HCT116 (cell line): ENCODE measurements around the gene SRCIN1. TPM values are rescaled to one million over a fixed set of nuclear protein-coding genes. Genes with fewer than 3 reads are reported as not detected.

Source experiments
- ATAC-seq: fragments of 200-7000 bp; cut with Tn5 transposase; 2 replicates; pipeline ENCODE4 v1.9.1; 2020; ENCODE audit warnings: mild to moderate bottlenecking, moderate library complexity
- BruUV-seq: library from RNA; stranded (reverse); fragments of 400-500 nt; replicated peaks from 2 replicates; lab custom pipeline; 2021; lab: Mats Ljungman, UMichigan
- CTCF ChIA-PET: fragments of 300-600 bp; sonication (Branson Sonifier 250); formaldehyde crosslinking; loops from one replicate; lab custom pipeline; 2021; ENCODE audit warnings: antibody characterized with exemption; lab: Charles Lee
- POLR2A ChIA-PET: fragments of 300-600, 350-600 bp; sonication (Branson Sonifier 250); formaldehyde crosslinking; loops from one replicate; lab custom pipeline; 2021; ENCODE audit warnings: antibody characterized with exemption; lab: Charles Lee
- RAD21 ChIA-PET, 2 experiments: fragments of 300-600 bp; sonication (Branson Sonifier 250); formaldehyde crosslinking; loops; one replicate each; lab custom pipeline; 2023; ENCODE audit warnings: low total read pairs in 2 of 2; ENCODE audit not compliant: uncharacterized antibody in 2 of 2, unreplicated experiment in 2 of 2, low non-redundant PET in 1 of 2; lab: Charles Lee
- DNase-seq: peaks from one replicate; pipeline ENCODE4 v3.0.0-alpha.2; 2010; ENCODE audit warnings: low read depth, low spot score
- H2AFZ ChIP-seq: fragments of 200-600 bp; shearing (Covaris generic), sonication (generic); 2 replicates; pipeline ENCODE4 v1.6.1; 2017; ENCODE audit warnings: low read depth, mixed run types, mixed read lengths, antibody characterized with exemption, low read length; ENCODE audit not compliant: poor library complexity, severe bottlenecking
- H3K27ac ChIP-seq: 2 replicates; pipeline ENCODE4 v1.5.1; 2012; ENCODE audit warnings: low read depth, low read length
- H3K27me3 ChIP-seq: fragments of 200-600 bp; sonication (generic); 2 replicates; pipeline ENCODE4 v1.6.1; 2016; ENCODE audit warnings: mixed run types, low read length, mixed read lengths; ENCODE audit not compliant: insufficient read depth
- H3K36me3 ChIP-seq, 2 experiments: fragments of 200-500 bp in 1 of 2; fragments of 200-600 bp in 1 of 2; sonication (Bioruptor generic) in 1 of 2; sonication (generic) in 1 of 2; 2 replicates each; pipeline versions ENCODE4 v1.5.1 to v1.6.1; 2014 to 2016; ENCODE audit warnings: low read length in 2 of 2, inconsistent platforms in 1 of 2, mixed read lengths in 1 of 2, mixed run types in 1 of 2; ENCODE audit not compliant: insufficient read depth in 2 of 2, control insufficient read depth in 1 of 2
- H3K4me1 ChIP-seq, 2 experiments: fragments of 200-600 bp in 1 of 2; sonication (generic) in 1 of 2; 2 replicates each; pipeline versions ENCODE4 v1.5.1 to v1.6.1; 2012 to 2017; ENCODE audit warnings: low read length in 2 of 2, inconsistent platforms in 1 of 2, mild to moderate bottlenecking in 1 of 2, mixed read lengths in 1 of 2, mixed run types in 1 of 2, moderate library complexity in 1 of 2; ENCODE audit not compliant: insufficient read depth in 2 of 2, control insufficient read depth in 1 of 2
- H3K4me2 ChIP-seq: fragments of 200-600 bp; sonication (generic); 2 replicates; pipeline ENCODE4 v1.6.1; 2017; ENCODE audit warnings: mixed run types, low read length, mixed read lengths
- H3K4me3 ChIP-seq, 2 experiments: fragments of 200-600 bp in 1 of 2; sonication (generic) in 1 of 2; replicated peaks in 1 of 2; 2 replicates each; pipeline ENCODE4 v1.5.1; 2011 to 2016; ENCODE audit warnings: low read length in 2 of 2, control low read depth in 1 of 2, low read depth in 1 of 2, mild to moderate bottlenecking in 1 of 2, mixed read lengths in 1 of 2, mixed run types in 1 of 2
- H3K79me2 ChIP-seq: fragments of 200-600 bp; sonication (generic); 2 replicates; pipeline ENCODE4 v1.6.1; 2017; ENCODE audit warnings: mild to moderate bottlenecking, mixed run types, low read length, moderate library complexity, mixed read lengths; ENCODE audit not compliant: insufficient read depth
- H3K9ac ChIP-seq: fragments of 200-600 bp; sonication (generic); 2 replicates; pipeline ENCODE4 v1.6.1; 2016; ENCODE audit warnings: low read length, mixed read lengths
- H3K9me2 ChIP-seq: fragments of 200-600 bp; sonication (generic), shearing (Covaris generic); 2 replicates; pipeline ENCODE4 v1.6.1; 2017; ENCODE audit warnings: mixed run types, mild to moderate bottlenecking, moderate library complexity; ENCODE audit not compliant: insufficient read depth
- H3K9me3 ChIP-seq, 2 experiments: fragments of 200-500 bp in 1 of 2; fragments of 200-600 bp in 1 of 2; sonication (Bioruptor generic) in 1 of 2; sonication (generic) in 1 of 2; 2 replicates each; pipeline ENCODE4 v1.6.1; 2014 to 2017; ENCODE audit warnings: low read length in 2 of 2, mixed read lengths in 2 of 2, inconsistent platforms in 1 of 2, low read depth in 1 of 2, mild to moderate bottlenecking in 1 of 2, mixed run types in 1 of 2, moderate library complexity in 1 of 2; ENCODE audit not compliant: control insufficient read depth in 1 of 2, insufficient read depth in 1 of 2
- H4K20me1 ChIP-seq: fragments of 200-600 bp; sonication (generic), shearing (Covaris generic); 2 replicates; pipeline ENCODE4 v1.6.1; 2017; ENCODE audit warnings: mixed run types, mild to moderate bottlenecking, moderate library complexity; ENCODE audit not compliant: insufficient read depth
- CEBPB ChIP-seq: IDR thresholded peaks from 2 replicates; pipeline ENCODE4 v1.6.1; 2012; ENCODE audit warnings: low read depth
- CTCF ChIP-seq, 3 experiments: fragments of 200-600 bp in 1 of 3; sonication (generic) in 1 of 3; IDR thresholded peaks in 2 of 3; conservative IDR thresholded peaks in 1 of 3; 2 replicates each; pipeline ENCODE4 v1.5.1; 2012 to 2017; ENCODE audit warnings: low read depth in 2 of 3, low read length in 2 of 3, antibody characterized with exemption in 1 of 3, borderline replicate concordance in 1 of 3, control low read depth in 1 of 3, mild to moderate bottlenecking in 1 of 3, mixed read lengths in 1 of 3, mixed run types in 1 of 3, moderate library complexity in 1 of 3; ENCODE audit not compliant: insufficient read depth in 1 of 3
- EGR1 ChIP-seq: IDR thresholded peaks from 2 replicates; pipeline ENCODE4 v1.6.1; 2012; ENCODE audit warnings: low read depth
- ELF1 ChIP-seq: IDR thresholded peaks from 2 replicates; pipeline ENCODE4 v1.6.1; 2012; ENCODE audit warnings: low read depth, borderline replicate concordance
- EZH2 ChIP-seq: fragments of 200-600 bp; sonication (generic); IDR thresholded peaks from 2 replicates; pipeline ENCODE4 v1.6.1; 2017; ENCODE audit warnings: antibody characterized with exemption, mixed run types
- EZH2phosphoT487 ChIP-seq: fragments of 200-600 bp; IDR thresholded peaks from 2 replicates; pipeline ENCODE4 v1.6.1; 2018; ENCODE audit warnings: antibody characterized with exemption, borderline replicate concordance
- JUND ChIP-seq: IDR thresholded peaks from 2 replicates; pipeline ENCODE4 v1.6.1; 2012
- POLR2A ChIP-seq: IDR thresholded peaks from 2 replicates; pipeline ENCODE4 v1.7.0; 2011; ENCODE audit warnings: borderline replicate concordance; ENCODE audit not compliant: insufficient read depth, insufficient read length; ENCODE audit errors: extremely low read depth
- SP1 ChIP-seq: IDR thresholded peaks from 2 replicates; pipeline ENCODE4 v1.6.1; 2012; ENCODE audit warnings: low read depth
- SRF ChIP-seq: IDR thresholded peaks from 2 replicates; pipeline ENCODE4 v1.6.1; 2012; ENCODE audit warnings: low read depth
- YY1 ChIP-seq: IDR thresholded peaks from 2 replicates; pipeline ENCODE4 v1.6.1; 2011; ENCODE audit warnings: low read length, low read depth, moderate library complexity, mild to moderate bottlenecking; ENCODE audit not compliant: insufficient replicate concordance; ENCODE audit errors: extremely low read depth
- ZBTB33 ChIP-seq: IDR thresholded peaks from 2 replicates; pipeline ENCODE4 v1.6.1; 2011; ENCODE audit warnings: mild to moderate bottlenecking, low read length, moderate library complexity; ENCODE audit not compliant: insufficient replicate concordance; ENCODE audit errors: extremely low read depth
- ZFX ChIP-seq: fragments of 450-650 bp; IDR thresholded peaks from 2 replicates; pipeline ENCODE4 v1.6.1; 2017
- ZNF274 ChIP-seq: fragments of 200-500 bp; sonication (Bioruptor generic); IDR thresholded peaks from 2 replicates; pipeline ENCODE4 v1.6.1; 2014; ENCODE audit warnings: mild to moderate bottlenecking, low read depth, low read length, inconsistent platforms
- intact Hi-C: fragments of 100-400 bp; cut with micrococcal nuclease; formaldehyde crosslinking; loops from 2 replicates; pipeline ENCODE4 v1.10.0; 2022
- total RNA-seq: library from RNA; stranded (reverse); gene quantifications from one replicate; pipeline ENCODE4 v1.2.1, GENCODE V29; 2021; ENCODE audit not compliant: unreplicated experiment
- TF ChIP-seq, protein P1 (sequence below): IDR thresholded peaks from 2 replicates; pipeline ENCODE4 v1.6.1; 2012
- TF ChIP-seq, protein P2 (sequence below): IDR thresholded peaks from 2 replicates; pipeline ENCODE4 v1.6.1; 2012
- TF ChIP-seq, protein P3 (sequence below): IDR thresholded peaks from 2 replicates; pipeline ENCODE4 v1.6.1; 2012; ENCODE audit warnings: low read depth

SRCIN1 gene
- total RNA-seq, 1 experiment from 2014 or later, result 10.5 TPM

DNA sequence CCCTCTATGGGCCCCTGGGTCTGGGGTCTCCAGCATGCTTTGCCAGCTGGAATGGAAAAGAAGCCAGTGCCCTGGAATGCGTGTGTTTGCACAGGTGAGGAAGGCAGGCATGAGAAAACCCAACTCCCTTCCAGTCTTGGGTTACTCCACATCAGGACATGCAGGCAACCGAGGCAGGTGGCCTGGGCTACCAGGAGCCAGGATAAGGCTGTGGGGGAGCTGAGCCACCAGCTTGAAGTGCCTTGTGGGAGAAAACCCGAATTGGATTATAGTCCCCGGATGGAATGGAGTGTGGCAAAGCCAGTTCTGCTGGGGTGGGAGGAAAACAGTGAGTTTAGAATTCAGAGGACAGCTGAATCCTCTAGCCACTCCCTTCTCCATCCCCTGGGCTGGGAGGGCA is 7.2 kb downstream of the SRCIN1 start (continued):
- no peak for TF ChIP-seq POLR2A
- TF ChIP-seq ZFX, result no peak
- TF ChIP-seq, all 23 proteins: peak for 4

GRCh38 chr17:38597375-38597774 is 8.4 kb downstream of the SRCIN1 start:
- ChIA-PET CTCF (no interaction called here), POLR2A (no interaction called here), RAD21 (no interaction called here)
- Histone ChIP-seq H3K27ac (no peak overlapping the region), H3K4me2 (no peak overlapping the region), H3K79me2 (no peaks in the 10 kb centered on the region), H4K20me1 (no peaks in the 10 kb centered on the region), H3K9me3 (no peaks in the 10 kb centered on the region), H2AFZ (no peak overlapping the region), H3K4me1 (peaks cover 13 to 23% of the 10 kb centered on the region in 2 experiments; a peak in 3 of 4 replicates), H3K9ac (no peak overlapping the region), H3K27me3 (no peaks in the 10 kb centered on the region; the same call in 1 of the 2 replicates), H3K4me3 (no peak overlapping the region)
- DNase-seq (no peak), ATAC-seq (no peak)
- BruUV-seq, result no TSS peak
- intact Hi-C loops, result no loop called here
- TF ChIP-seq EZH2phosphoT487 (no peak), CTCF (IDR thresholded peaks at IDR 0.05 in 2 of 3, conservative IDR thresholded peaks at IDR 0.05 in 1 of 3; ENCODE audit: borderline replicate concordance in 1 of 3, insufficient read depth in 1 of 3, low read depth in 2 of 3, low read length in 2 of 3) (no peak), ZNF274 (no peak), SRF (no peak), JUND (no peak), CEBPB (no peak), YY1 (no peak), EZH2 (no peak), ELF1 (no peak), POLR2A (no peak), ZBTB33 (no peak), SP1 (no peak), EGR1 (no peak)
- TF ChIP-seq, protein P1, sequence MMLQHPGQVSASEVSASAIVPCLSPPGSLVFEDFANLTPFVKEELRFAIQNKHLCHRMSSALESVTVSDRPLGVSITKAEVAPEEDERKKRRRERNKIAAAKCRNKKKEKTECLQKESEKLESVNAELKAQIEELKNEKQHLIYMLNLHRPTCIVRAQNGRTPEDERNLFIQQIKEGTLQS, result no peak
- TF ChIP-seq, protein P2, sequence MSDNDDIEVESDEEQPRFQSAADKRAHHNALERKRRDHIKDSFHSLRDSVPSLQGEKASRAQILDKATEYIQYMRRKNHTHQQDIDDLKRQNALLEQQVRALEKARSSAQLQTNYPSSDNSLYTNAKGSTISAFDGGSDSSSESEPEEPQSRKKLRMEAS, result no peak
- TF ChIP-seq, protein P3, sequence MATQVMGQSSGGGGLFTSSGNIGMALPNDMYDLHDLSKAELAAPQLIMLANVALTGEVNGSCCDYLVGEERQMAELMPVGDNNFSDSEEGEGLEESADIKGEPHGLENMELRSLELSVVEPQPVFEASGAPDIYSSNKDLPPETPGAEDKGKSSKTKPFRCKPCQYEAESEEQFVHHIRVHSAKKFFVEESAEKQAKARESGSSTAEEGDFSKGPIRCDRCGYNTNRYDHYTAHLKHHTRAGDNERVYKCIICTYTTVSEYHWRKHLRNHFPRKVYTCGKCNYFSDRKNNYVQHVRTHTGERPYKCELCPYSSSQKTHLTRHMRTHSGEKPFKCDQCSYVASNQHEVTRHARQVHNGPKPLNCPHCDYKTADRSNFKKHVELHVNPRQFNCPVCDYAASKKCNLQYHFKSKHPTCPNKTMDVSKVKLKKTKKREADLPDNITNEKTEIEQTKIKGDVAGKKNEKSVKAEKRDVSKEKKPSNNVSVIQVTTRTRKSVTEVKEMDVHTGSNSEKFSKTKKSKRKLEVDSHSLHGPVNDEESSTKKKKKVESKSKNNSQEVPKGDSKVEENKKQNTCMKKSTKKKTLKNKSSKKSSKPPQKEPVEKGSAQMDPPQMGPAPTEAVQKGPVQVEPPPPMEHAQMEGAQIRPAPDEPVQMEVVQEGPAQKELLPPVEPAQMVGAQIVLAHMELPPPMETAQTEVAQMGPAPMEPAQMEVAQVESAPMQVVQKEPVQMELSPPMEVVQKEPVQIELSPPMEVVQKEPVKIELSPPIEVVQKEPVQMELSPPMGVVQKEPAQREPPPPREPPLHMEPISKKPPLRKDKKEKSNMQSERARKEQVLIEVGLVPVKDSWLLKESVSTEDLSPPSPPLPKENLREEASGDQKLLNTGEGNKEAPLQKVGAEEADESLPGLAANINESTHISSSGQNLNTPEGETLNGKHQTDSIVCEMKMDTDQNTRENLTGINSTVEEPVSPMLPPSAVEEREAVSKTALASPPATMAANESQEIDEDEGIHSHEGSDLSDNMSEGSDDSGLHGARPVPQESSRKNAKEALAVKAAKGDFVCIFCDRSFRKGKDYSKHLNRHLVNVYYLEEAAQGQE, result no peak
- TF ChIP-seq, all 23 proteins: peak for 0
- H3K9me2 ChIP-seq, result no peaks in the 10 kb centered on the region
- no peaks in the 10 kb centered on the region for H3K36me3 ChIP-seq
